Dermis microvascular lymphatic vessel endothelial cell (primary cell): ENCODE data around the gene LGALS3BP. TPM values are rescaled to one million over a fixed set of nuclear protein-coding genes. Genes with fewer than 3 reads are reported as not detected.

Experiments used
- DNase-seq, 2 donors: peaks; one replicate each; pipeline versions ENCODE4 v3.0.0 to v3.0.0-alpha.2; 2010; ENCODE audit warnings: low read depth in 2 of 2
- total RNA-seq: library from RNA; depleted of rRNA; stranded (reverse); fragments of >200 nt; gene quantifications from 2 replicates; pipeline ENCODE4 v1.2.1, GENCODE V29; 2014

The LGALS3BP gene
- total RNA-seq, 1 donor from 2014 or later = 1.4 TPM

- no peak for DNase-seq
Measured at GRCh38 chr17:78944026-78944425, 35.7 kb downstream of the LGALS3BP start.

DNA sequence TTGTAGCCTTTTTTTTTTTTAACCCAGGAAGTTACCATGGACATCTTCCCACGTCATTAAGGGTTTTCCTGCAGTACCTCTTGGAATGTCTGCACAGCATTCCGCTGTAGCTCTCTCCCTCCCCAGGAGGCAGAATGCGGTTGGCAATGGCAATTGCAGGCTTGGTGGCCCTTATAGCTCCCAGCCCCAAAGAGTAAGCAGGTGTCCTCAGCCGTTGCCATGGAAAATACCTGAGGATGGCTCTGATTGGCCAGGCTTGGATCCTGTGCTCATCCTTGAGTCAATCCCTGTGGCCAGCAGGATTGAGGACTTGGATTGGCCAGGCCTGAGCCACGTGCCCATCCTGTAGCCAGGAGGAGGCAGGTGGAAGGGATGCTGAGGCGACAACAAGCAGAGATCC is 39.0 kb downstream of the LGALS3BP start:
- no peak for DNase-seq

DNA sequence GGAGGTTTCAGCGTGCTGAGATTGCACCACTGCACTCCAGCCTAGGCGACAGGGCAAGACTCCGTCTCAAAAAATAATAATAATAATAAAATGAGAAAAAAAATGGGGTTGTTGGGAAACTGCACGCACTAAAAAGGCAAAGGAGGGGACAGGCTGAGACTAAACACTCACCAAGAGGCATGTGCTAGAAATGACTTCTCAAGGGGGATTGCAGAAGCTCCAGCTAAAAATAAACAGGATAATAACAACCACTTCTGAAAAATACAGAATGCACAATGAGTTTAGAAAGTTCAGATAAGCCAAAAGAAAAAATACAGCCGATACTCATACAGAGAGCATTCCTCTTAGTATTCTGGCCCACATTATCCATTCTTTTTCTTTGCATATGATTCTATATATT is 39.5 kb downstream of the LGALS3BP start:
- no peak for DNase-seq

- DNase-seq = peak in 1 of 2 donors; percentile 57
Measured at GRCh38 chr17:78939615-78940014, 40.1 kb downstream of the LGALS3BP start.

DNA sequence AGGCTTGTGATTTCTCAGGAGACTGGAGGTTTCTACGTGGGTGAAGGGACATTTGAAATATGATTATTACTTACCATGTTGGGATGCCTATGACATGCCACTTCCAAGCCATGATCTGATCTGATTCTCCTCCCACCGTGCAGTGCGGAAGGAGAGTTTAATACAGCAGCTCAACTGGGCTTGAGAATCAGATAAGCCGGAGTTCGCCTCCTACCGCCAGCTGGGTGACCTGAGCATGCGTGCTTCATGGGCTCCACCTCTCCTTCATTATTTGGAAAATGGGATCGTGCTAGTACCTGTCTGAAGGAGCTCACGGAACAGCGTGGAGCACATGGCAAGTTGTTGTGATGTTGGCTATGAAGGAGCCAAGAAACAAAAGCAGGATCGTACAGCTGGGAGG is 42.2 kb downstream of the LGALS3BP start:
- no peak for DNase-seq

GRCh38 chr17:78935419-78936323 is 44.1 kb downstream of the LGALS3BP start:
- DNase-seq = peak; percentile 62 to 92

DNA sequence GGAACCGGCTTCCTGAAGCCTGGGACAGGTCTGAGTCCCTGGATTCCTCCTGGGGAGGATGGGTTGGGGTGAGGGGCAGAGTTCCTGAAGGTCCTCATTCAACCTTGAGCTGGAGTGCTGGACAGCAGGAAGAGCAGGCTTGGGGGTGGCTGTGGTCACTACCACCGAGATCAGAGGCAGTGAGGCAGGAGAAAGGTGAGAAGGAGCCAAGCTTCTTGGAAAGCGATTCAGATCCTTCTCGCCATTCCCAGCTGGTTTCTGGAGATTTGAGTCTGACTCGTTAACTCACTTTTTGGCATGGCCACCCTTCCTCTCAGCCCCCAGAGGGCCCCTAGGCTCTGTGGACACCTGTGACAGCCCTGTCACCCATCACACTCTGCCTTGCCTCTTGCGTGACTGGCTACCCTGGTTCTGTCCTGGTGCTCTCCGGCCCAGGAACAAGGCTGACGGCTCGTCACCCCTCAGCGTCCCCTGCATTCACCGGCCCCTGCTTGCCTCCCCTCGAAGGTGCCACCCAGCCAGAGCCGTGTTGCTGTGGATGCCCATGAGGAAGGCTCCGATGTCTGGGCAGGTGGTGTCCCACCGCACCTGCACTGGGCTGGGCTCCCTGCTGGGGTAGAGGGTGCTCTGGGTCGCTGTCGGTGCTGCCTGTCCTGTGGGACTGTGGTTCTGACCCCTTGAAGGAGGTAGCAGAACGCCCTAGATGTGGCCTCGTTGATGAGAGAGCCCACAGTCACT is 44.9 kb downstream of the LGALS3BP start:
- DNase-seq = no peak

DNA sequence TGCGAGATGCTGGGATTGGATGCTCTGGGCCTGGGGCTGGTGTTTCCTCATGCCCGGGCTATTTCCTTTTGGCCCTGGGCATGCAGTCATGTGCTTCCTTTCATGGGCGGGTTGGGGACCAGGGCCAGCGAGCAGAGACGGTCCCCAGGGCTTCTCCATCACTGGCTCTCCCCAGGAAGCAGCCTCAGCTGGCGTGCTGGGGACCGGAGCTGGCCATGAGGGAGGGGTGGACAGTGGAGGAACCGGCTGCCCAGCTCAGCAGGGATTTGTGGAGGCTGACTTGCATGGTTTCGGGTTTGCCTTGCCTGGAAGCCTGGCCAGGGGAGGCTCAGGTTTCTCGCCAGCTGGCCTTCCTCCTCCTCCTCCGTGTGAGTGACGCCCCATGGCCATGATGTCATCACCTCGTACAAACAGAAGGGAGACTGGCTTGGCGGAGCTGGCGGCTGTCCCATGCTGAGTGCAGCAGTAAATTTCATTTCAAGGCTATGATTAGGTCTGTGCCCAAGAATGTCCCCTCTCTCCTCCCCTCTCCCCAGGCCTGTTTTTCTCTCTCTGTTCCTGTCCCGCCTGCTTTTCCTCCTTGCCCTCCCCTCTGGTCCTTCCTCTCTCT is 45.7 kb downstream of the LGALS3BP start:
- peak; percentile 67 to 94 for DNase-seq

DNA sequence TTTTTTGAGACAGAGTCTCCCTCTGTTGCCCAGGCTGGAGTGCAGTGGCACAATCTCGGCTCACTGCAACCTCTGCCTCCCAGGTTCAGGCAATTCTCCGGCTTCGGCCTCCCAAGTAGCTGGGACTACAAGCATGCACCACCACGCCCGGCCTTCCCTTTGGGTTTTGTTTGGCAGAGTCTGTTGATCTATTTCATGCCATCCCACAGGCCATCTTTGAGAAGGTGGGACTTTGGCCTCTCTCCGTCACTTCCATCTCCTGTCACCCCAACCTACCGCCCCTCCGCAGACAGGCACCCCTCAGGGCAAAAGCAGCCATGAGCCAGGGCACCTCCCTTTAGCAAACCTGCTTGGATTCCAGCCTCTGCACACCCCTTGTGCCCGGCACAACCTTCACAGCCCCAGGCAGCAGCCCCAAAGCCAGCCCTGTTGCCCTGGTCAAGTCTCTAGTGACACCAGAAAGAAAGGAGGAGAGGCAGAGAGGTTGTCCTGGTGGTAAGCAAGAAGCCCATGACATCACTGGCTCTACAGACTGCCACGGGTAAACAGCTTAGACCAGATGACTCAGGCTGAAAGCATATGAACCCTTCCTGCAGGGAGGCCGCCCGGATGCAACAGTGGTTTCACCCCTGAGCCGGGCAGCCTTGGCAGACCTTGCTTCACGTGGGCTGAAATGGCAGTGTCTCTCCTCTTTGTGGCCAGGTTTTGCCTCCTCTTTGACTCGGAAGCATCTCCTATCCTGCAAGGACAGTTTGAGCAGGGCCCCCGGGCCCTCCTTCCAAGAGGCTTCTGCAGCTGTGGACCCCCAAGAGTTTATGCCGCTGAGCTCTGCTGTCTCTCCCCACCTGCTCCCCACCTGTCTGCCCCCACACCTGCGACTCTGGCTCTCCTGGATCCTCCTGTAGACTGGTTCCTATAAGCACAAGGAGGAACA is 46.4 kb downstream of the LGALS3BP start:
- DNase-seq = peak; percentile 87 to 99

DNA sequence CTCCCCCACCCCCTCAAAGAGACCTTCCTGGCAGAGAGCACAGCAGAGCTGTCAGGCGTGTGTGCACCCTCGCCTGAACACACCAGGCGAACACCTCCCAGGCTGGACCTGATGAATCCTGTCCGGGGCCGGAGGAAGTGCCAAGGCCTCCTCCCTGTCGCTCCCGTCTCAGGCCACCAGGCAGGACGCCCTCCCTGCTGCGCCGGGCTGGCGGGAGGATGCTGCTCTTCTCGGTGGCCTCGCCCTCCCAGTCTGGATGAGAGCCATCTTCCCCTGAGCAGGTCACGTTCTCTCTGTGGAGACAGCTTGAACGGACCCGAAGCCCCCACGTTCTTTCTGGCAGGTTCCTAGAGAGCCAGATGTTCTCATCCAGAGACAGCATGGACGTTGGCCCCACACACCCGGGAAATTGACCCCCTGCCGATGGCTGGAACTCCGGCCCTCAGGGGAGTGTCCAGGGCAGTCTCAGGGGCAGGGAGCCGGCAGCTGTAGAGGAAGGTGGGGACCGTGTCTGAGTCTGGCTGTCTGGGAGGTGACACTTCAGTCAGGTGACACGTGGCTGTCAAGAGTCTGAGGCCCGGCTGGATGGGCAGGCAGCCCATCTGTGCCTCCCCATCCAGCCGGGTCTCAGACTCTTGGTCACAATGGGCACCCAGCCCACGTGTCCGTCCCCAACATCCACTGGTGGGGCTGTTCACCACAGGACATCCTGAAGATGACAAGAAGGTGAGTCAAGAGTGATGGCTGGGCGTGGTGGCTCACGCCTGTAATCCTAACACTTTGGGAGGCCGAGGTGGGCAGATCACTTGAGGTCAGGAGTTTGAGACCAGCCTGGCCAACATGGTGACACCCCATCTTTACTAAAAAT is 49.6 kb downstream of the LGALS3BP start:
- DNase-seq = no peak

DNA sequence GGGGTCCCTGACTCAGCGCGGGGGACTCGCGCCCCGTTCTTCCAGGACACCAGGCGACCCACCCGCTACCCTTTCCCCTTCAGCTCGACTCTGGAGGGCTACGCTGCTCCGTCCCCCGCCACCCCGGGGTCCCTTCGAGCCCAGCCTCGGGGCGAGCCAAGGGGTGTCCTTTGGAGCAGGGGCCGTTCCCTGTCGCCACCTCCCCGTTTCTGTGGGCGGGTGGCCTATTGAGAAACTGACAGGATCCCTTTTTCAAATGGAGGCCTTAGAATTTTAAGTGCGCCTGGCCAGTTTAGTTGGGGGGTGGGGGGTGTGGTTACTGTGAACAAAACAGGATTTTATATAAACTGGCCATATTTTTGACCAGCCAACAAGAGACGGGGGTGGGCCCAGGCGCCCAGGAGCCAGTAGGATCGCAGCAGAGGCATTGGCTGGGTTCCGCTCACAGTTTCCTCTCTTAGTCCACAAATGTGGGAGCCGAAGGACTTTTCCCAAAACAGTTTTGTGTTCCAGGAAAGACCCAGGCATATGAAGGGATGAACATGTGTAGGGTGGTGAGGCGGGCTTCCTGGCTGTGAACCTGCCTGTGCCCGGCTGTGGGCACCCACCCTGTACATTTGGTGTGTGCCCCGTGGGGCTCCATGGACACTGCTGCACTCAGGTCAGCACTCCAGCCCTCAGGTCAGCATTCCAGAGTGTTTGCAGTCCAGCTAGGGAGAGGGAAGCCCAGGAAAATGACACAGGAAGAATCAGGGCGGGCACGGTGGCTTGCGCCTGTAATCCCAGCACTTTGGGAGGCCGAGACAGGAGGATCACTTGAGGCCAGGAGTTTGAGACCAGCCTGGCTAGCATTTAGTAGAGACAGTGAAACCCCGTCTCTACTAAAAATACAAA is 53.8 kb downstream of the LGALS3BP start:
- peak; percentile 78 to 91 for DNase-seq

- DNase-seq = peak; percentile 73 to 91
Measured at GRCh38 chr17:78925234-78925633, 54.5 kb downstream of the LGALS3BP start, which contains the start of gene TIMP2. Gene TIMP2, minus strand, starts transcription at chr17:78925387. Its CDS starts 299 bp downstream, at chr17:78925088.

DNA sequence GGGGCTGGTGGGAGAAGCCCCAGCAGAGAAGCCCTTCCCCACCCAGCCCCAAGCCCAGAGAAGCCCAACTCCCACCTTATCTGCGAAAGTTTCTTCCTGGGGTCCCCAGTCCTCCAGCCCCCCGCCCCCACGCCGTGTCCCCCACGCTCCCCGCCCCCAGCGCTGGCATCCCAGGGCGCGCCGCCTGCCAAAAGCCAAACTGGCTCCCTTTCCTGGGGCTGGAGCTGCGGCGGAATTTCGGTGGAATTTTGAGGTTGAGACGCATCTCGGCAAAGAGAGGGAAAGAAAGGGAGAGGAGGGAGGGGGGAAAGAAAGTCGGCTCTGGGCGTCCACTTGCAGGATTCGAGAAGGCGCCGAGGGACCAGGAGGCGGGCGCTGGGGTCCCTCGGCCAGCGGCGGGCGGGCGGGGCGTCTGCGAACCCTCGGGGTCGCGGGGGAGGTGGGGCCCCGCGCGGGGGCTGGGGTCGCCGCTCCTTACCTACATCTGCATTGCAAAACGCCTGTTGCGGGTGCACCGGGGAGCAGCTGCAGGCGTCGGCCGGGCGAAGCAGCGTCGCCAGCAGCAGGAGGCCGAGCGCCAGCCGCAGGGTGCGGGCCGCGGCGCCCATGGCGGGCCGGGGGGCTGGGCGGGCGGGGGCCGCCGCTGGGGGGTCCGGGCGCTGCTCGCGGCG is 55.1 kb downstream of the LGALS3BP start:
- DNase-seq = no peak

DNA sequence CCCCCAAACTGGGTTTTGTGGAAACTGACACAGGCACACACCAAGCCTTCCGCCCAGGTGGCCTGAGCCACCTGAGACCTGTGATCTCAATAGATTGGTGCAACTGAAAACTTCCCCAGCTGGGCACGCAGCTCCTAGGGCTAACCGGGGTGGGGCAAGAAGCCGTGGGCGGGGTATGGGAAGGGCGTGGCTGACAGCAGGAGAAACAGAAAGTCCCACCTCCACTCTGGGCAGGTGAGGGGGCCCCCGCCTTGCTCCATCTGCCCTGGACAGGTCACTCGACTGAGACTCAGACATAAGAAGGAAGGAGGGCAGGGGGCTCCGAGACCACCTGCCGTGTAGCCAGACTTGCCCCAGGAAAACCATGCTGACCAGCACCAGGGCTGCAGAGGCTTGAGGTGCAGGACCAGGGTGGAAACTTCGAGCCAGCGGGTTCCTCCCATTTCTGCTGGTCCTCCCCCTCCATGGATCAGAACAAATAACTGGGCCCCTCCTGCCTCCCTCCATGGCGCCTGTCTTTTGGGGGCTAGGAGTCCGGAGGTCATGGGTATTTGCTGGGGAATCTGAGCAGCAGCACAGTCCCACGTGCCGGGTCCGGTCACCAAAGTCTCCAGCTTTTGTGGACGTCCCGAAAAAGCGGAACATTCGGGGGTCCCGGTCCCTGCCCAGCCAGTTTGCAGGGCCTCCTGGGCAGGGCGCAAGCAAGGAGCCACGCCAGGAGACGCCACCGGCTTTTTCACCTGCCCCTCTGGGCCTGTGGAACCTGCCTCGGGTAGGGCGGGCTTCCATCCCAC is 55.9 kb downstream of the LGALS3BP start:
- no peak for DNase-seq

- no peak for DNase-seq
Measured at GRCh38 chr17:78922816-78923498, 56.8 kb downstream of the LGALS3BP start.

- DNase-seq = no peak
Measured at GRCh38 chr17:78921437-78921971, 58.2 kb downstream of the LGALS3BP start.
